WTC11 (cell line): ENCODE data around the gene FMN2. TPM values are rescaled to one million over a fixed set of nuclear protein-coding genes. Genes with fewer than 3 reads are reported as not detected.
A peak's percentile ranks its signal among the peaks of the same experiment; 100 is the strongest.

Experiments
- ATAC-seq: fragments of 200-7000 bp; cut with Tn5 transposase; 2 replicates; pipeline ENCODE4 v1.10.0; 2021; ENCODE audit warnings: mild to moderate bottlenecking, moderate library complexity
- CTCF ChIA-PET: fragments of 300-600 bp; sonication (Branson Sonifier 250); formaldehyde crosslinking; loops from one replicate; lab custom pipeline; 2021; ENCODE audit warnings: antibody characterized with exemption; lab: Charles Lee
- POLR2A ChIA-PET: fragments of 350-600 bp; sonication (Branson Sonifier 250); formaldehyde crosslinking; loops from one replicate; lab custom pipeline; 2021; ENCODE audit warnings: antibody characterized with exemption; lab: Charles Lee
- DNase-seq: peaks from one replicate; pipeline ENCODE4 v3.0.0; 2021; ENCODE audit warnings: low spot score
- H3K27ac Mint-ChIP-seq: 2 replicates; pipeline ENCODE4 v1.8.0; 2021; ENCODE audit warnings: mixed read lengths
- H3K27me3 Mint-ChIP-seq: 2 replicates; pipeline ENCODE4 v1.8.0; 2021; ENCODE audit warnings: low read depth, mild to moderate bottlenecking, moderate library complexity, mixed read lengths
- H3K36me3 Mint-ChIP-seq: 2 replicates; pipeline ENCODE4 v1.8.0; 2021; ENCODE audit warnings: mixed read lengths
- H3K4me1 Mint-ChIP-seq: 2 replicates; pipeline ENCODE4 v1.8.0; 2022; ENCODE audit warnings: mixed read lengths
- H3K4me3 Mint-ChIP-seq: 2 replicates; pipeline ENCODE4 v1.8.0; 2021; ENCODE audit warnings: mild to moderate bottlenecking, moderate library complexity, mixed read lengths
- H3K9me3 Mint-ChIP-seq: 2 replicates; pipeline ENCODE4 v1.8.0; 2021; ENCODE audit warnings: mixed read lengths
- CREB1 ChIP-seq: sonication (generic); formaldehyde crosslinking; IDR thresholded peaks from 2 replicates; pipeline ENCODE4 v1.8.0; 2023; ENCODE audit warnings: mild to moderate bottlenecking, missing genetic modification reagents
- MXD4 ChIP-seq: fragments of 250-450 bp; sonication (Bioruptor Pico); IDR thresholded peaks from 2 replicates; pipeline ENCODE4 v1.8.0; 2021; ENCODE audit warnings: mild to moderate bottlenecking, moderate library complexity, borderline replicate concordance
- MYBL2 ChIP-seq: sonication (generic); formaldehyde crosslinking; IDR thresholded peaks from 2 replicates; pipeline ENCODE4 v1.8.1; 2023; ENCODE audit warnings: mild to moderate bottlenecking, moderate library complexity, missing genetic modification reagents
- NFATC4 ChIP-seq: fragments of 250-450 bp; sonication (Bioruptor Pico); IDR thresholded peaks from 2 replicates; pipeline ENCODE4 v1.9.0; 2021; ENCODE audit warnings: mild to moderate bottlenecking
- PRRX2 ChIP-seq: fragments of 250-450 bp; sonication (Bioruptor Pico); IDR thresholded peaks from 2 replicates; pipeline ENCODE4 v1.8.0; 2021; ENCODE audit warnings: mild to moderate bottlenecking
- RELA ChIP-seq: sonication (generic); formaldehyde crosslinking; IDR thresholded peaks from 2 replicates; pipeline ENCODE4 v1.8.1; 2022; ENCODE audit warnings: missing genetic modification reagents, mild to moderate bottlenecking, borderline replicate concordance
- RORB ChIP-seq: fragments of 250-450 bp; sonication (Bioruptor Pico); IDR thresholded peaks from 2 replicates; pipeline ENCODE4 v1.9.0; 2021; ENCODE audit warnings: mild to moderate bottlenecking
- SMAD3 ChIP-seq: sonication (generic); formaldehyde crosslinking; IDR thresholded peaks from 2 replicates; pipeline ENCODE4 v1.8.0; 2022; ENCODE audit warnings: missing genetic modification reagents, mild to moderate bottlenecking, borderline replicate concordance
- SP1 ChIP-seq: sonication (generic); formaldehyde crosslinking; conservative IDR thresholded peaks from 2 replicates; pipeline ENCODE4 v1.8.1; 2022; ENCODE audit warnings: missing genetic modification reagents
- TEAD1 ChIP-seq: sonication (generic); formaldehyde crosslinking; IDR thresholded peaks from 2 replicates; pipeline ENCODE4 v1.8.0; 2022; ENCODE audit warnings: mild to moderate bottlenecking, missing genetic modification reagents
- TP53 ChIP-seq: sonication (generic); formaldehyde crosslinking; IDR thresholded peaks from 2 replicates; pipeline ENCODE4 v1.8.1; 2023; ENCODE audit warnings: mild to moderate bottlenecking, missing genetic modification reagents
- ZBTB21 ChIP-seq: sonication (generic); formaldehyde crosslinking; IDR thresholded peaks from 2 replicates; pipeline ENCODE4 v1.8.1; 2023; ENCODE audit warnings: mild to moderate bottlenecking, missing genetic modification reagents, borderline replicate concordance
- ZNF121 ChIP-seq: sonication (generic); formaldehyde crosslinking; IDR thresholded peaks from 2 replicates; pipeline ENCODE4 v1.8.0; 2023; ENCODE audit warnings: missing genetic modification reagents
- ZNF263 ChIP-seq: sonication (generic); formaldehyde crosslinking; IDR thresholded peaks from 2 replicates; pipeline ENCODE4 v1.8.1; 2022; ENCODE audit warnings: low read depth, mild to moderate bottlenecking, moderate library complexity, missing genetic modification reagents
- ZNF512 ChIP-seq: sonication (generic); formaldehyde crosslinking; IDR thresholded peaks from 2 replicates; pipeline ENCODE4 v1.8.1; 2022; ENCODE audit warnings: missing genetic modification reagents, borderline replicate concordance
- ZNF532 ChIP-seq: fragments of 250-450 bp; sonication (Bioruptor Pico); IDR thresholded peaks from 2 replicates; pipeline ENCODE4 v1.9.0; 2021; ENCODE audit warnings: mild to moderate bottlenecking, borderline replicate concordance
- ZNF671 ChIP-seq: fragments of 250-450 bp; sonication (Bioruptor Pico); IDR thresholded peaks from 2 replicates; pipeline ENCODE4 v1.8.0; 2021; ENCODE audit warnings: mild to moderate bottlenecking
- total RNA-seq: library from RNA; stranded (reverse); gene quantifications from 3 replicates; pipeline ENCODE4 v1.2.3, GENCODE V29; 2021
- TF ChIP-seq, protein P1 (sequence below): sonication (generic); formaldehyde crosslinking; IDR thresholded peaks from 2 replicates; pipeline ENCODE4 v1.8.0; 2022; ENCODE audit warnings: mild to moderate bottlenecking, missing genetic modification reagents
- TF ChIP-seq, protein P2 (sequence below): sonication (generic); formaldehyde crosslinking; conservative IDR thresholded peaks from 2 replicates; pipeline ENCODE4 v1.8.1; 2023; ENCODE audit warnings: mild to moderate bottlenecking, low read depth, missing genetic modification reagents, moderate library complexity
- TF ChIP-seq, protein P3 (sequence below): sonication (generic); formaldehyde crosslinking; IDR thresholded peaks from 2 replicates; pipeline ENCODE4 v1.8.1; 2022; ENCODE audit warnings: low read depth, missing genetic modification reagents, borderline replicate concordance

The FMN2 gene
- total RNA-seq, 1 experiment from 2014 or later: 1.8 TPM

DNA sequence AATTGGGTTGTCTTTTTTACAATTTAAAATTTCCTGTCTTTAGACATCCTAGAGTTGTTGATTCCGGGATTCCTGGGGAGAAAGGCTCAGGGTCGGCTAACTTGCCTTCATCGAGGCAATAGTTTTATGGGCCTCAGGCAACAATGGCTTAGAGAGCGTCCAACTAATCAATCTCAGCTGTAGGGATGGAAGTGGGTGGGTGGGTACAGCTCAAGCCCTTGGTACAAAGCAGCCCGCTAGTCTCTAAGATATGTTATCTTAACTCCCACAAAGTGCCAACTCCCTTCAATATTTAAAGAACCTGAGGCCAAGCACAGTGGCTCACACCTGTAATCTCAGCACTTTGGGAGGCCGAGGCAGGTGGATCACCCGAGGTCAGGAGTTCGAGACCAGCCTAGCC is 6.9 kb upstream of the FMN2 start:
- Mint-ChIP-seq H3K9me3 (peaks cover 4% of the 10 kb centered on the region), H3K36me3 (no peaks in the 10 kb centered on the region), H3K4me3 (no peak overlapping the region), H3K27me3 (peaks cover 7% of the 10 kb centered on the region), H3K27ac (no peak overlapping the region), H3K4me1 (peaks cover 12% of the 10 kb centered on the region)
- DNase-seq (no peak), ATAC-seq (peak; percentile 82)
- POLR2A ChIA-PET: no interaction called here
- TF ChIP-seq ZNF263 (CRISPR knock-in tag): no peak
- TF ChIP-seq TEAD1 (CRISPR knock-in tag): no peak
- TF ChIP-seq, protein P1, sequence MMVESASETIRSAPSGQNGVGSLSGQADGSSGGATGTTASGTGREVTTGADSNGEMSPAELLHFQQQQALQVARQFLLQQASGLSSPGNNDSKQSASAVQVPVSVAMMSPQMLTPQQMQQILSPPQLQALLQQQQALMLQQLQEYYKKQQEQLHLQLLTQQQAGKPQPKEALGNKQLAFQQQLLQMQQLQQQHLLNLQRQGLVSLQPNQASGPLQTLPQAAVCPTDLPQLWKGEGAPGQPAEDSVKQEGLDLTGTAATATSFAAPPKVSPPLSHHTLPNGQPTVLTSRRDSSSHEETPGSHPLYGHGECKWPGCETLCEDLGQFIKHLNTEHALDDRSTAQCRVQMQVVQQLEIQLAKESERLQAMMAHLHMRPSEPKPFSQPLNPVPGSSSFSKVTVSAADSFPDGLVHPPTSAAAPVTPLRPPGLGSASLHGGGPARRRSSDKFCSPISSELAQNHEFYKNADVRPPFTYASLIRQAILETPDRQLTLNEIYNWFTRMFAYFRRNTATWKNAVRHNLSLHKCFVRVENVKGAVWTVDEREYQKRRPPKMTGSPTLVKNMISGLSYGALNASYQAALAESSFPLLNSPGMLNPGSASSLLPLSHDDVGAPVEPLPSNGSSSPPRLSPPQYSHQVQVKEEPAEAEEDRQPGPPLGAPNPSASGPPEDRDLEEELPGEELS (CRISPR knock-in tag): no peak
- TF ChIP-seq MXD4 (CRISPR knock-in tag): no peak
- TF ChIP-seq, protein P2, sequence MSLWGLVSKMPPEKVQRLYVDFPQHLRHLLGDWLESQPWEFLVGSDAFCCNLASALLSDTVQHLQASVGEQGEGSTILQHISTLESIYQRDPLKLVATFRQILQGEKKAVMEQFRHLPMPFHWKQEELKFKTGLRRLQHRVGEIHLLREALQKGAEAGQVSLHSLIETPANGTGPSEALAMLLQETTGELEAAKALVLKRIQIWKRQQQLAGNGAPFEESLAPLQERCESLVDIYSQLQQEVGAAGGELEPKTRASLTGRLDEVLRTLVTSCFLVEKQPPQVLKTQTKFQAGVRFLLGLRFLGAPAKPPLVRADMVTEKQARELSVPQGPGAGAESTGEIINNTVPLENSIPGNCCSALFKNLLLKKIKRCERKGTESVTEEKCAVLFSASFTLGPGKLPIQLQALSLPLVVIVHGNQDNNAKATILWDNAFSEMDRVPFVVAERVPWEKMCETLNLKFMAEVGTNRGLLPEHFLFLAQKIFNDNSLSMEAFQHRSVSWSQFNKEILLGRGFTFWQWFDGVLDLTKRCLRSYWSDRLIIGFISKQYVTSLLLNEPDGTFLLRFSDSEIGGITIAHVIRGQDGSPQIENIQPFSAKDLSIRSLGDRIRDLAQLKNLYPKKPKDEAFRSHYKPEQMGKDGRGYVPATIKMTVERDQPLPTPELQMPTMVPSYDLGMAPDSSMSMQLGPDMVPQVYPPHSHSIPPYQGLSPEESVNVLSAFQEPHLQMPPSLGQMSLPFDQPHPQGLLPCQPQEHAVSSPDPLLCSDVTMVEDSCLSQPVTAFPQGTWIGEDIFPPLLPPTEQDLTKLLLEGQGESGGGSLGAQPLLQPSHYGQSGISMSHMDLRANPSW (CRISPR knock-in tag): no peak
- TF ChIP-seq SMAD3 (CRISPR knock-in tag): no peak
- no peak for TF ChIP-seq RELA
- no peak for TF ChIP-seq ZNF532 (CRISPR knock-in tag)
- no peak for TF ChIP-seq SP1 (CRISPR knock-in tag)
- TF ChIP-seq ZBTB21 (CRISPR knock-in tag): no peak
- no peak for TF ChIP-seq MYBL2 (CRISPR knock-in tag)
- CTCF ChIA-PET: no interaction called here

DNA sequence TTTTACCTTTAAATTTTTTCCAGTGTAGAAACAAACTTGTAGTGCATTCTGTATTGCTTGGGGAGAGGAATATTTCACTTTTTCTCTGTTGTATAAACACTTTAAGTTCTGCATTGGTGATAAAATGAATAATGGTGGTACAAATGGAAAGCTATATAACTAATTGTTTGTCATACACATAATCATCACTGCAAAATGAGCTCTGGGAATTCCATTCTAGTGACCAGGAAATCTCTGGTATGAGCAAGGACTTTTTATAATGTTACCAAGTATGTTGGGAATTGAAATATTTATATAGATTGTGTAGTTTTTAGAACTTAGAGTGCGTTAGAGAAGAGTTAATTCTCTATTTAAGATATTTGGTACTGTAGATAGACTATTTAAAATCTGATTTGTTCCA is 5.0 kb upstream of the FMN2 start:
- Mint-ChIP-seq H3K27ac (no peak overlapping the region), H3K36me3 (no peaks in the 10 kb centered on the region), H3K4me1 (peaks cover 24% of the 10 kb centered on the region), H3K27me3 (peaks cover 21% of the 10 kb centered on the region), H3K4me3 (no peak overlapping the region), H3K9me3 (peaks cover 4% of the 10 kb centered on the region)
- ATAC-seq (no peak), DNase-seq (no peak)
- CTCF ChIA-PET: interaction anchor here (0.5 to 0.7 kb wide), 2 partner anchors 30 to 31 kb away, joined by 3 read pairs; no protein-coding TSS in a partner anchor
- POLR2A ChIA-PET: no interaction called here
- TF ChIP-seq ZNF512 (CRISPR knock-in tag) (no peak), TP53 (CRISPR knock-in tag) (no peak), NFATC4 (no peak), ZNF671 (CRISPR knock-in tag) (no peak), ZNF121 (no peak), CREB1 (CRISPR knock-in tag) (no peak), RORB (no peak), PRRX2 (CRISPR knock-in tag) (no peak)
- TF ChIP-seq, protein P1 (CRISPR knock-in tag): no peak
- TF ChIP-seq, protein P3, sequence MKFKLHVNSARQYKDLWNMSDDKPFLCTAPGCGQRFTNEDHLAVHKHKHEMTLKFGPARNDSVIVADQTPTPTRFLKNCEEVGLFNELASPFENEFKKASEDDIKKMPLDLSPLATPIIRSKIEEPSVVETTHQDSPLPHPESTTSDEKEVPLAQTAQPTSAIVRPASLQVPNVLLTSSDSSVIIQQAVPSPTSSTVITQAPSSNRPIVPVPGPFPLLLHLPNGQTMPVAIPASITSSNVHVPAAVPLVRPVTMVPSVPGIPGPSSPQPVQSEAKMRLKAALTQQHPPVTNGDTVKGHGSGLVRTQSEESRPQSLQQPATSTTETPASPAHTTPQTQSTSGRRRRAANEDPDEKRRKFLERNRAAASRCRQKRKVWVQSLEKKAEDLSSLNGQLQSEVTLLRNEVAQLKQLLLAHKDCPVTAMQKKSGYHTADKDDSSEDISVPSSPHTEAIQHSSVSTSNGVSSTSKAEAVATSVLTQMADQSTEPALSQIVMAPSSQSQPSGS: no peak
